ENCODE results near the gene TMEM154.
A peak's percentile ranks its signal among the peaks of the same experiment; 100 is the strongest.
"Not testable (repeated sequence)": the region's sequence is repeated elsewhere in the genome, so short reads cannot be mapped to it uniquely, and the experiment has no call there.

TMEM154 gene

DNA sequence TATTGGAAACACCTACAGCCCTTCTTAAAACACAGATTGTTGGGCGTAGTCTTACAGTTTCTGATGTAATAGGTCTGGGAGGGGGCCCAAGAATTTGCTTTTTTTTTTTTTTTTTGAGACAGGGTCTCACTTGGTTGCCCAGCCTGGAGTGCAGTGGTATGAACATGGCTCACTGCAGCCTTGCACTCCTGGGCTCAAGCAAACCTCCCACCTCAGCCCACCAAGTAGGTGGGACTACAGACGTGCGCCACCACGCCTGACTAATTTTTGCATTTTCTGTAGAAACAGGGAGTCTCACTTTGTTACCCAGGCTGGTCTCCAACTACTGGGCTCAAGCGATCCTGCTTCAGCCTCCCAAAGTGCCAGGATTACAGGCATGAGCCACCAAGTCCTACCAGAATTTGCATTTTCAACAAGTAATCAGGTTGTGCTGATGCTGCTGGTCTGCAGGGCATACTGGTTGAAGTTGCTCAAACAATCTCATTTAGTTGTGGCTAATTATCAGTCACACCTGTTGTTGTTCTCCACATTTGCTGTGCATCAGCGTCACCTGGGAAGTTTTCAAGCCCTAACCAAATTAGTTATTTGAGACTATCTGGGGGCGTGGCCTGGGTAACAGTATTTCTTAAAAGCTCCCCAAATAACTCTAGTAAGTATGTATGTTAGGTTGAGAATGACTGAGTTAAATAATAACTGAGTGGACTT, 14.0 kb downstream of the TMEM154 start:
- no peak for DNase-seq (ENCODE audit: low read depth)

DNA sequence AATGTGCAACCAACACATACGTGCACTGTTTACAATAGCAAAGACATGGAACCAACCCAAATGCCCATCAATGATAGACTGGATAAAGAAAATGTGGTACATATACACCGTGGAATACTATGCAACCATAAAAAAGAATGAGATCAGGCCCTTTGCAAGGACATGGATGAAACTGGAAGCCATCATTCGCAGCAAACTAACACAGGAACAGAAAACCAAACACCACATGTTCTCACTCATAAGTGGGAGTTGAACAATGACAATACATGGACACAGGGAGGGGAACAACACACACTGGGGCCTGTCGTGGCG, 15.8 kb downstream of the TMEM154 start:
- DNase-seq (ENCODE audit: low read depth) = not testable (repeated sequence)

DNA sequence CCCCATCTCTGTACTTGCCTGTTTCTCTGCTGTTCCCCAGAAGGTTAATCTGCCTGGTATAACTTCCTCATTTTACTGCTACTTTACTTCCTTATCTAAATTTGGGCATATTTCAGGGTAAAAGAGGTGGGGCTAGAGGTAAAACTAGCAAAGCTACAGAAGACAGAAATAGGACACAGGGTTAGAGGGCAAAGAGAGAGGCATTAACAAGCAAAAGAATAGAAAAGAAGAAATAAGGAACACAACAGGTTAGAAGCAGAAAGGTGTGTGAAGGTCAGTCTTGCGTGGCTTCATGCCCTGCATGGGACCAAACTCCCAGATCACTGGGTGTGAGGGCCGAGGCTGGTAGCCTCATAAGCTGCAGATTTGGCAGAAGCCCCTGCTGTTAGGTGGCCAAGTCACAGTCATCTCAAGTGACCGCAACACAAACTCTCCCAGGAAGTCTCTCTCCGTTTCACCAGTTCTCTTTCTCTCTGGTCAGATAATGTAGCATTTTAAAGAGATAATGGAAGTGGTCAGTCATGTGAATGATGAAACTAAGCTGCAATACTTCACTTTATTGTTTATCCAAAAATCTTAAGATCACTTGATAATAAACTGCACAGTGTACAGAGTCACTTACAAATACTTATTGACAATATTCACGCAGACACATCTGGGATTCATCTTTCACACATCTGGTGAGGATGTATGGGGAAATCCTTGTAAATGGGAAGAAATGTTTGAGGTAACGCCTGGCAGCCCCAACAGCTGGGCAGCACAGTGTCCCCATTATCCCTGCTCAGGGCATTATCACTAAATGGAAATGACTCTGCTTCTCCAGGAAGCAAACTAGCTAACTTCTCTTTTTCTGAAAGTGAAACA, 16.4 kb downstream of the TMEM154 start:
- no peak for DNase-seq (ENCODE audit: low read depth)

DNA sequence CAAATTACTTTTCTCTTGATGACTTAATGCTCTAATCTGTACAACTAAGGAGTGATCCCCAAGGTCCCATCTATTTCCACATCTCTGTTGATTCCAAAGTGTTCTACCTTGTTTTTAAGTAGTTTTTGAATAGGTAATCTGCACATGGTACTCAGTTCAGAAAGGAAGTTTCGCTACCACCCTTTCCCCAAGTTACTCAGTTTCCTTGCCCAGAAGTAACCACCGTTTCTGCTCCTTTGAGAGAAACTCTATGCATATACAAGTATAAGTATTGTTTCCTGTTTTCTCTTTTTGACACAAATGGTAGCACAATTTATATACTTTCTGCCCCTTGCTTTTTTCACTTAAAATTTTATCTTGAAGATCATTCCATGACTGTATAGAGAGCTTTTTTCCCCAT, 18.1 kb downstream of the TMEM154 start:
- DNase-seq (ENCODE audit: low read depth) = no peak

DNA sequence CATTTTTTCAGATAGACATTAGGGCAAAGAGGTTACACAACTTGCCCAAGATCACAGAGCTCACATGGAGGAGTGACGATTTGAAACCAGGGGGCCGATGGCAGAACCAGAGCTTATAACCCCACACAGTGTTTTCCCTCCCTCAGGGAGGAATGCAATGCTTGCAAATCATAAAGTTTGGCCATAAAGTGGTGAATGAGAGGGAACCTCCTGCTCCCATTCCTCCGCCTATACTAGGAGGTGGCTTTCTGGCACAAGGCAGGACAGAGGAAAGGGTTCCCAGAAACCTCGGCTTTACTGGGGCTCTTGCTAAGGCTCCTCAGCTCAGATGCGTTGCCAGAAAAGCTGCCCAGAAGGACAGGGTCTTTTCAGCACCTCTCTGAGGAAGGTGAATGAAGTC, 19.3 kb downstream of the TMEM154 start:
- no peak for DNase-seq (ENCODE audit: low read depth)

DNA sequence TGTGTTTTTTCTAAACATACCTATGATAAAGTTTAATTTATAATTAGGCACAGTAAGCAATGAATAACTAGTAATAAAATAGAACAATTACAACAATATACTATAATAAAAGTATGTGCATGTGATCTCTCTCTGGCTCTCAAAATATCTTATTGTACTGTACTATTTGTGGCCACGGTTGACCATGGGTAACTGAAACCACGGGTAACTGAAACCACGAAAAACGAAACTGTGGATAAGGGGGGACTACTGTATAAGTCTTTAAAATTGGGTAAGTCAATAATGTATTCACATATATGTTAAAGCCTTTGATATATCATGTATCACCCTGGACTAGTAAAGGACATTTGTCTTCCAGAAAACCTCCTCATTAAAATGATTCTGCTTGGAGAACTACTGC, 20.0 kb downstream of the TMEM154 start:
- no peak for DNase-seq (ENCODE audit: low read depth)

DNA sequence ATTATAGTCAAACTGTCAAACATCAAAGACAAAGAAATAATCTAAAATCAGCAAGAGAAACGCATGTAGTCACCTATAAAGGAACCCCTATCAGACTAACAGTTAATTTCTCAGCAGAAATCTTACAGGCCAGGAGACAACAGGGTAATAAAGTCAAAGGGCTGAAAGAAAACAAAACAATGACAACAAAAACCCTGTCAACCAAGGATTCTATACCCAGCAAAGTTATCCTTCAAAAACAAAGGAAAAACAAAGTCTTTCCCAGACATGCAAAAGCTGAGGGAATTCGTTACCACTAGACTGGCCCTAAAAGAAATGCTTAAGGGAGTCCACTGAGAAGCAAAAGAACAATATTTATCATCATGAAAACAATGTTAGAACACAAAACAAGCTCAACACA, 22.1 kb downstream of the TMEM154 start:
- no peak for DNase-seq (ENCODE audit: low read depth)

DNA sequence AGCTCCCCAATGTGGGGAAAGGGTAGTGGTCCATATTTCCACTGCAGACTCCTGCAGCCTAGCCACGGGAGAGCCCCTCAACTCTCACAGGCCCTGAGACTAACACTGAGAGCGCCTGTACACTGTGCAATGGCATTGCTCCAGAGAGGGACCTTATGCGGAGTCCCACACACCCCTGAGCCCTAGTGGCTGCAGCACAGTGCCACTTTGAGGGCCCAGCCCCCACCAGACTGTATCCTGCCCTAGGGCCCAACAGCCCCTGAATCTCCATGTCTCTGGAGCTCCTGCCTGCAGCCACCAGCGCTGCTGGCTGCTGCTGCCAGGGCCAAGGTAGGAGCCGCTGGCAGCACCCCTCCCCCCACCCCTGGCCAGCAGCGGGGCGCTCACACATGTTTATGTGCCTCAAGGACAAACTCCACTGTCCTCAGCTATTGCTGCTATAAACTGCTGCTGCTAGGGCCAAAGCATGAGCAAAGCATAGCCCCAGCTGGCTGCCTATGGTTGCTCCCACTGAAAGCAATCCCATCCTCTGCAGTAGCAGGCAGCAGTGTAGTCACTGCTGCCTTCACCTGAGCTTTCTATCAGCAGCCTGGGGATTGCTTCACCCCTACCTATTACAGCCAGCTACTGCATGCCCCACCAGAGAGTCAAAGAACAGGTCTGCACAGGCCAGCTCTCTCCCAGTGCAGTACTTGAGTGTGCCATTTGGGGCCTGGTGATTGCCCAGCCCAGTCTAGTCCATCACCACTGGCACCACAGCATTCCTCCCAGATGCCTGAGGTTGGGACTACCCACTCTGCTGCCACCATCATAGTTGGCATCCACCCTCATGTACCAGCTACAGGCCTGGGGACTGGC, 24.3 kb downstream of the TMEM154 start:
- DNase-seq (ENCODE audit: low read depth) = no peak

DNA sequence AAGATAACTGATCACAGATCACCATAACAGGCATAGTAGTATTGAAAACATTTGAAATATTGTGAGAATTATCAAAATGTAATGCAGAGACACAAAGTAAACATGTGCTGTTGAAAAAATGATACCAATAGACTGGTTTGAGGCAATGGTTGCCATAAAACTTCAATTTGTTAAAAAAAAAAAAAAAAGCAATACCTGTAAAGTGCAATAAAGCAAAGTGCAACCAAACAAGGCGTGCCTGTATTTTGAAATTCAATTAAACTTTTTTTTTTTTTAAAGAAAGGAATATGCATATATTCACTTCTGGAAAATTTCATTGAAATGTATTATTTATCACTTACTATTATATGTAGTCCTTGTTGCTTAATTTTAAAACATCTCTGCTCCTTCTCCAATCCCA, 27.7 kb downstream of the TMEM154 start:
- no peak for DNase-seq (ENCODE audit: low read depth)

DNA sequence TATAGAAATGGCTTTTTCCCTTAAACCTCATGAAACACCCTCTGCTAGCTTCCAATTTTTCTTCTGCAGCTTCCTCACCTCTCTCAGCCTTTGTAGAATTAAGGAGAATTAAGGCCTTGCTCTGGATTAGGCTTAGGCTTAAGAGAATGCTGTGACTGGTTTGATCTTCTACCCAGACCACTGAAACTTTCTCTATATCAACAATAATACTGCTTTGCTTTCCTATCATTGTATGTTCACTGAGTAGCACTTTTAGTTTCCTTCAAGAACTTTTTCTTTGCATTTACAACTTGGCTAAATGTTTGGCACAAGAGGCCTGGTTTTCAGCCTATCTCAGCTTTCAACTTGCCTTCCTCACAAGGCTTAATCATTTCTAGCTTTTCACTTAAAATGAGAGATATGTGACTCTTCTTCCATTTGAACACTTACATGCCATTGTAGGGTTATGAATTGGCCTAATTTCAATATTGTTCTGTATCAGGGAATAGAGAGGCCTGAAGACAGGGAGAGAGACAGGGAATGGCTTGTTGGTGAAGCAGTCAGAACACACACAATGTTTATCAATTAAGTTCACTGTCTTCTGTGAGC, 28.2 kb downstream of the TMEM154 start:
- no peak for DNase-seq (ENCODE audit: low read depth)

DNA sequence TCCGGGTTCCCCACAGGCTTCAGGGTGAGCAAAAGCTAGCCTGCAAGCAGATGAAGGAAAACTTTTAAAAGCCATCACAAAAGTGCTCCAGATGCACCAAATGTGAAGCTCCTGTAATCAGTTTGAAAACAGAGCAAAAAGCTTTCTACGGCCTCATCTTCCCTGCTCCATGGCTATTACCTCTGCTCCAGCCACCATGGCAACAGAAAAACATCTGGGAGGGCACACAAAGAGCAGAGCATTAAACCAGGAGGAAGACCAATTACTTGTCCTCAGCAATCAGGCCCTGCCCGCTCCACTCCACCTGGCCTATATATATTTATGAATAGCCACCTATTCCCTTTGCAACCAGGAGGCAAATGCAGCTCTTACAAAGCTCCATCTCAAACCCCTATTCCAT, 33.6 kb downstream of the TMEM154 start:
- no peak for DNase-seq (ENCODE audit: low read depth)

DNA sequence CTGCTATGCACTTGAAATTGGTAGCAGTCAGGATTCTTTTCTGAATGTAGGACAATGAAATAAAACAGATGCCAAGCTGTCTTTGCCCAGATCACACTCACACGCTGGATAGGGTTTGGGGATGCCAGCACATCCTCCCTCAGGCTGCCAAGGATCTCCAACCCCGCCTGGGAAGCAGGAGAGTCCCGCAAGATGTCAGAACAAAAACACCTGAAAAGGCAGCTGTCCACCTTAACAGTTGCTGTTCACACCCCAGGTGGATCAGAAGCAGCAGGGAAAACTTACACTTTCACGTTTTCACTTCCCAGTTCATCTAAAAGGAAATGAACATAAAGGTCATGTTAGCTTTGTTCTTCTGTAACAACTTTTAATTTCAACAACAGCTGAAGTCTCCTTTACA, 35.7 kb downstream of the TMEM154 start:
- DNase-seq (ENCODE audit: low read depth) = no peak

DNA sequence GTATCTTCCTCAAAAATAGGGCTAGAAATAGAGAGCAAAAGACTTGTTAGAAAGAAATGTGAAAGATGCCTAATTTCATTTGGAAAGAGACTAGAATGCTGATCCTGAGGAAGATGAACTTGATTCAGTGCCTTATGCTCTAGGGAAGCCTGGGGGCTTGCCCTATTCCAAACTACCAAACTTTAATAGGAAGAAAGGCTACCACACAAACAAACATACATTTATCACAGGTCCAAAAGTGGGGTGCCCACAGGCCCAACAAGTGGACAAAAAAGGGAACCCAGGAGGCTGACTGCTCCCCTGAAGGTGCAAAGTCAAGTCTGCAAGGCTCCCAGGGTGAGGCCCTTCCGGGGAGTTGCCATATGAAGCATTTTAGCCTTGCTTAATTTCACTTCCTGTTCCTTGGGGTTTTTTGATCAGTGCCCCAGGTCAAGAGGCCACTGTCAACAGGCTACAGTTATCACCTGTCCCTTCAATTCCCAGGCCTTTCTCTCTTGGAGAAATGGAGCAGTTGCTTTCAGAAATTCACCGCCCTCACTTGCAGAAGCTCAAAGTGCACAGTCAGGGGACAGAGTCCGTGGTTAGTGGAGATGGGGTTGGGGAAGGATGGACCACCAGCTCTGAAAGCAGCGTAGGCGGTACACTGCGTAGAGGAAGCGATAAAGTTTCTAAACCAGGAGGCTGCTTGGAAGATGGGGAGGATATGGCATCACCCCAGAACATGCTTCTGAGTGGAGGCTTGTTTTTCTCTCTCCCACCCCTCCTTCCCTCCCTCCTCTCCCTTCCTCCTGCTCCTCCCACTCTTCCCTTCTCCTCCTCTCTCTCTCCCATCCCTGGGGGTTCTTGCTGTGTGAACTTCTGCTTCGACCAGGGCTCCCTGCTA, 36.4 kb downstream of the TMEM154 start:
- DNase-seq (ENCODE audit: low read depth) = no peak

DNA sequence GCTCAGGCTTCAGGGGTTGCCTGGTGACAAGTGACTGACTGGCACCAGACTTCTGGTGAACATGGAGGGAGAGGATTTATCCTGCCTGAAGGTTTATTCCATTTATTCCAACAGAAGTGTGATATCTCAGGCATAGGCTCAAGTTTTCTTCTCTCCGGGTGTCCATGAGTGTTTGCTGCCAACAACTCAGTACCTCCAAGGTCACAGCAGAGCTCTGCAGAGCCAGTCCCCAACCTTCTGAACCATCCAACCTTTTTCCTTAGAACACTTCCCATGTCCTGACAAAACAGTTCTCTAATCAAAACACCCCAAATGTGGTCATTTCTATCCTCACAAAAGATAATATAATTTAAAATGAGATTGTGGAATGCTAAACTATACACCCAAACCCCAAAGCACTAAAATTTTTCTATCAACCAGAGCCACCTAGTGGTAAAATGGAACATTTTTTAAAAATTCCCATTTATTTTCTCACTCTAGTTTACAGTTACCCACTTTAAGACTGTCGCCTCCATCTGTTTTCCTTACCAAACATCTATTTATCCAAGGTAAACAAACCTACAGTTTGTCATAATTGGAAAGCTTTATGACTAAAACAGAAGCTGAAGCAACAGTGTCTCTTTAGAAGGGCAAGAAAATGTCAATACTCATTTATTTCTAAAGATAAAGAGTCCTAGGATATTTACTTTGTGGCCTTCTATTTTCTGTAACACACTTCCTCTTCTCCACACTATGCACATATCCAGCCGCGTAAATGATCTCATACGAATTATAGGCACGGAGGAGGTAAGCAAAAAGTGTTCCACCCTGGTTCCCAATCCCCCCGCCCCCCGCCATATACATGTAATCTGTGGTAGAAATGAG, 39.5 kb downstream of the TMEM154 start:
- no peak for DNase-seq (ENCODE audit: low read depth)

DNA sequence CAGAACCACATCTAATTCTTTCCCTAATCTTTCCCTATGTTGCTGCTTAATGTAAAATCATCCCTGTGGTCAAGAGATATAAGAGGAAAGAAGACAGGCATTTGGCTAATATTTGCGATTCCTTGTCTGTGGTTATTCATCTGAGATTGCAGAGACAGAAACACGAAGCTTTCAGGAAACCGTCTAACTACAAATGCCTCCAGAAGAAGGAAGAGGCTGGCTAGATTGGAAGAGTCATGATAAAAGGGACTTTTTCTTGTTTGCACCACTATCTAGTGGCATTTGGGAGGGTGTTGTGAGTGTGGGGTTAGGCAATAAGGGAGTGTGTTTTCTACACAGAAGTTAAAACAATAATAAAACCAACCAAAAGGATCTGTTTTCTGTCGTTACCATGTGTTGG, 43.9 kb downstream of the TMEM154 start:
- DNase-seq (ENCODE audit: low read depth) = peak; percentile 91

DNA sequence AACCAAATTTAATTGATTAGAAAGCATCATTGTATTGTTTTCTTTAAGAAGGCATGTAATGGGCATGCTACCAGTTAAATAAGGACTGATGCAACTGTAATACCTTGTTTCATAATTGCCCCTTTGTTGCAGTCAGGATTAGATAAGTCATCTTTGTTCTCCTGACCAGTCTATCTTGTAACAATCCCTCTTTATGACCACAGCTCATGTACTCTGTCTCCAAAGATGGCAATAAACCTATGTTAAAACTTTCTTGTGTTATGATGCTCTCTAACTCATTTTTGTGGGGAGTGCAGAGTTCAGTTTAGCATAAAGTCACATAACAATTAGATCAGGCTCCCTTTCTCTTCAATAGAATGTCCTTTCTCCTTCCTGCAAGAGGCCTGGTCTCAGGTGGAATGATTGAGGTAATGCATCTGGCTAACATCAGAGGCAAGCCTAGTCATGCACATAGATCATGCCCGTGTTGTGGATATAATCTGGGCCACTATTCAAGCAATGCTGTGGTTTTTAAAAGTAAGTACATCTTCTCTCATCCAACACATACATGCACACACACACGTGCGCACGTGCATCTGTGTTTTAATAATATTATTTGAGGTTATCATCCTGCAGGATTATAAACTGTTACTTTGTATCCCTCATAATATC, 45.6 kb downstream of the TMEM154 start:
- DNase-seq (ENCODE audit: low read depth) = peak; percentile 88

DNA sequence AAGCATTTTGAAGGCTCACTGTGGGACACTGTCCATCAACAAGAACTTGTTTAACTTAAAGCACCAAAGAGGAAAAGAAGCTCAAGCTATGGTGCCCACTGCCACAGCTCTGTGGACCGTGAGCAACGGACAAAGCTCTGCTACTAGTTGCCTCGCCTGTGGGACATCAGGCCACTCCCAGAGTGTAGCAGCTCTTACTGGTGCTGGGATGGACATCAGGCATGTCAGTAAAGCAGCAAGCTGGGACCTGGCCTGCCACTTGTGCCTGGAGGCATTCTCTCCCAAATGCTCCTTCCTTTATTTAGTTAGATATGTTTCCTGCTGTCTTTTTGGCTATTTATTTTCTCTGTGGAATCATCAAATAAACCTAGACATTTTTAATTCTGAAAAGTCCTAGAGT, 46.7 kb downstream of the TMEM154 start:
- DNase-seq (ENCODE audit: low read depth) = no peak

DNA sequence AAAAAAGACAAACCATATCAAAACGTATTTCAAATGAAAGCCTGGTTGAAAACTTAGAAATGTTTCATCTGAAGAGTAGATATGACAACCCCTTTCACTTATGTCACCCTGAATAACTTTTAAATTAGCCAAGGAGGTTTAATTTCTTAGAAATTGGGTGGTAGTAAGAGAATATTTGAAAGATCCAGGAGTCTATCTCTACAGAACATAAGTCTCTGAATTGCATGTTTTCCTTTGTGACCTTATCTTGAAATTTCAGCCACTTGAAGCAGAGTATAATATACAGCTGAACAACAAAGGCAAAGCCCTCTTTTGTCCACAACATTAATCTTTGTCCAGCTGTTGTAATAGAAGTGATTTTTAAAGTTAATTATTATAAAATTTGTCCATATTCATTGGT, 49.5 kb downstream of the TMEM154 start:
- no peak for DNase-seq (ENCODE audit: low read depth)

DNA sequence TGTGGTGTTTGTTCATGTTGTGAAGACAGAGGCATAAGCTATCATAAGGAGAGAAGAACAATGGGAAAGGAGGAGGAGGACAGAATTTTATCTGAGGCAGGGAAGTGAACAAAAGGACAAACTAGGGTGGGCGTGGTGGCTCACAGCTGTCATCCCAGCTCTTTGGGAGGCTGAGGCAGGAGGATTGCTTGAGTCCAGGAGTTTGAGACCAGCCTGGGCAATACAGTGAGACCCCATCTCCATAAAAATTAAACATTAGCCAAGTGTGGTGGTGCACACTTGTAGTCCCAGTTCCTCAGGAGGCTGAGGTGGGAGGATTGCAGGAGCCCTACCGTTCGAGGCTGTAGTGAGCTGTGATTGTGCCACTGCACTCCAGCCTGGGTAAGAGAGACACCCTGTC, 49.9 kb downstream of the TMEM154 start:
- no peak for DNase-seq (ENCODE audit: low read depth)

DNA sequence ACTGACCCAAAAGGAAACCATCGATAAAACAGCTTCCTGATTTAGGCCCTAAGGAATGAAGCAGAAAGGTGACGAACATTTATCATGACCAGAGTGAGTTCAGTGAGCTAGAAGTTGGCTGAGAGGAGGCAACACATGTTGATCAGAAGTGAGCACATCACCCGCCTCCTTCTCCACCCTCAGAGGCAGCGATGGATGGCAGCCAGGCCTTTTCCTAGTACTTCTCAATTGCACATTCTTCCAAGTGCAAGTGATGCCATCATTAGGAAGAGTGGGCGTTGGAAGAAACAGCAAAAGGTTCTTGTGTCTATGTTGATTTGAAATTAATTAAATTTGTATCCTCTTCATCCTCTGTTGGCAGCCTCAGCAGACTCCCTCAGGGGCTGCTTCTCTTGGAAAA, 51.7 kb downstream of the TMEM154 start:
- no peak for DNase-seq (ENCODE audit: low read depth)
